Right lobe of liver (tissue), 6 donors: ENCODE results near the gene WHRN. TPM values are rescaled to one million over a fixed set of nuclear protein-coding genes. Genes with fewer than 3 reads are reported as not detected.

ENCODE experiments used
- ATAC-seq, 4 donors: fragments of 200-7000 bp; cut with Tn5 transposase; one replicate each; pipeline ENCODE4 v1.9.1; 2020; ENCODE audit warnings: mild to moderate bottlenecking in 4 of 4, moderate library complexity in 4 of 4
- DNase-seq, 3 donors: peaks; one replicate each; pipeline ENCODE4 v3.0.0-alpha.2; 2020
- H3K27ac ChIP-seq, 3 donors: fragments of 200-600 bp; one replicate each; pipeline ENCODE4 v1.8.0; 2022
- H3K27me3 ChIP-seq, 2 donors: fragments of 200-600 bp; one replicate each; pipeline ENCODE4 v1.8.0; 2022
- H3K36me3 ChIP-seq, 4 donors: fragments of 200-600 bp; sonication (generic) in 1 of 4; one replicate each; pipeline versions ENCODE4 v1.5.1 to v1.8.0; 2017 to 2022; ENCODE audit warnings: control low read depth in 1 of 4
- H3K4me1 ChIP-seq, 4 donors: fragments of 200-600 bp; sonication (generic) in 1 of 4; one replicate each; pipeline versions ENCODE4 v1.5.1 to v1.8.0; 2017 to 2022; ENCODE audit warnings: control low read depth in 1 of 4
- H3K4me3 ChIP-seq, 3 donors: fragments of 200-600 bp; one replicate each; pipeline ENCODE4 v1.8.0; 2022
- H3K9me3 ChIP-seq, 4 donors: fragments of 200-600 bp; sonication (generic) in 1 of 4; one replicate each; pipeline versions ENCODE4 v1.5.1 to v1.8.0; 2017 to 2022; ENCODE audit warnings: control low read depth in 1 of 4
- POLR2A ChIP-seq: fragments of 450-650 bp; IDR thresholded peaks from one replicate; pipeline ENCODE4 v1.6.1; 2017; ENCODE audit warnings: antibody characterized with exemption, mild to moderate bottlenecking
- WGBS: methylation state at CpG from one replicate; pipeline ENCODE4 v1.1.6; 2018; ENCODE audit warnings: low coverage, low lambda C conversion rate; ENCODE audit not compliant: insufficient coverage; ENCODE audit errors: missing lambda C conversion rate; 5-methylcytosine and 5-hydroxymethylcytosine counted together
- intact Hi-C, 2 donors: fragments of 100-400 bp; cut with DNase I; formaldehyde crosslinking; loops; one replicate each; pipeline versions ENCODE4 v1.11.2 to v1.14.1; 2022
- total RNA-seq, 6 experiments: library from RNA; depleted of rRNA in 2 of 6; stranded (reverse); fragments of >200 nt in 2 of 6; fragmentation: NEBNext Ultra II Directional in 3 of 6; extraction: Animal tissue kit (Norgen Biotek cat#: 25700) in 3 of 6; gene quantifications; one replicate each; pipeline versions ENCODE4 v1.1.0 to v1.2.4, GENCODE V29; 2016 to 2023
- TF ChIP-seq, protein P1 (sequence below), 4 donors: fragments of 200-600 bp in 3 of 4; fragments of 450-650 bp in 1 of 4; IDR thresholded peaks; one replicate each; pipeline versions ENCODE4 v1.5.1 to v1.8.0; 2016 to 2022; ENCODE audit warnings: antibody characterized with exemption in 4 of 4, mild to moderate bottlenecking in 2 of 4
- donor health status: DM: no; HTN: yes; CAD: no.
- donor health status: DM: no; HTN: no; CAD: no.
- donor health status: DM: no; HTN: no; CAD: no.
- donor health status: DM: no; HTN: yes; CAD: no.
- donor health status: DM: no; HTN: yes; CAD: no.

Gene WHRN
- total RNA-seq, 6 experiments from 2014 or later, result 2.1 to 3.7 (median 2.7) TPM

GRCh38 chr9:114461468-114461867, 43.8 kb downstream of the WHRN start:
- Histone ChIP-seq H3K27ac (no peak overlapping the region), H3K9me3 (no peaks in the 10 kb centered on the region), H3K4me3 (no peak overlapping the region), H3K4me1 (peaks cover 0 to 5% (median 0%) of the 10 kb centered on the region in 4 donors), H3K36me3 (no peaks in the 10 kb centered on the region), H3K27me3 (no peaks in the 10 kb centered on the region)
- ATAC-seq, result no peak
- WGBS, result 49% methylated on average over 4 of the region's 4 CpGs
- DNase-seq, result no peak
- TF ChIP-seq POLR2A, result no peak
- TF ChIP-seq, protein P1, sequence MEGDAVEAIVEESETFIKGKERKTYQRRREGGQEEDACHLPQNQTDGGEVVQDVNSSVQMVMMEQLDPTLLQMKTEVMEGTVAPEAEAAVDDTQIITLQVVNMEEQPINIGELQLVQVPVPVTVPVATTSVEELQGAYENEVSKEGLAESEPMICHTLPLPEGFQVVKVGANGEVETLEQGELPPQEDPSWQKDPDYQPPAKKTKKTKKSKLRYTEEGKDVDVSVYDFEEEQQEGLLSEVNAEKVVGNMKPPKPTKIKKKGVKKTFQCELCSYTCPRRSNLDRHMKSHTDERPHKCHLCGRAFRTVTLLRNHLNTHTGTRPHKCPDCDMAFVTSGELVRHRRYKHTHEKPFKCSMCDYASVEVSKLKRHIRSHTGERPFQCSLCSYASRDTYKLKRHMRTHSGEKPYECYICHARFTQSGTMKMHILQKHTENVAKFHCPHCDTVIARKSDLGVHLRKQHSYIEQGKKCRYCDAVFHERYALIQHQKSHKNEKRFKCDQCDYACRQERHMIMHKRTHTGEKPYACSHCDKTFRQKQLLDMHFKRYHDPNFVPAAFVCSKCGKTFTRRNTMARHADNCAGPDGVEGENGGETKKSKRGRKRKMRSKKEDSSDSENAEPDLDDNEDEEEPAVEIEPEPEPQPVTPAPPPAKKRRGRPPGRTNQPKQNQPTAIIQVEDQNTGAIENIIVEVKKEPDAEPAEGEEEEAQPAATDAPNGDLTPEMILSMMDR (IDR thresholded peaks at IDR 0.05), result no peak
- intact Hi-C loops, result no loop called here

DNA sequence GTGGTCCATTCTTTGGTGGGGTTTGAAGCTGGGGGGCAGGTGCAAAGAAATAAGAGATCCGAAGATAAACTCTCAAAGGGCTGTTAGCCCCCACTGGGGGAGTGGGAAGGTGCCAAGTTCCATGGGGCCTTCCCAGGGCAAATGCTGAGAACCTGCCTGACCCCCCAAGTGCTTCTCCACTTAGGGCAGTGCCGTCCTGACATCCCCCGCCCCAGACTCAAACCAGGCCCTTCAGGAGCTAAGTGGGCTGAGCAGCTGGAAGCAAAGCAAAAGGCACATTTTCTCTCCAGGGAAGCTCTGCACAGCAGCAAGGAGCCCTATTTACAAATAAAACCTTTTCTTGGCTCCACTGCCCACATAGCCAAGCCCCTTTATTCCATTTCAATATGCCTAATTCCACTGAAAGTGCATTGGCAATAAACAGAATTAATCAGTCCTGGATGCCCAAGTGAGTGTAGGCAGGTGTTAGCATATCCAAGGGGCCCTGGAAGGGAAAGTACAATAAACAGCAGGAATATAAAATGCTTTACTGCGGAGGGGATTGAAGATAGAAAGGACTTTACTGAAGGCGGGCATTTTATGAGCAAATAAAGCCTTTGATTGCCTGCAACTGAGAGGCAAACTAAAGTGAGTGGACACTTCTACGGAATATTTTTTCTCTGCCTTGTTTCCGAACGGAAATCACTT, 44.6 kb downstream of the WHRN start:
- WGBS, result 63% methylated on average over 6 of the region's 8 CpGs
- DNase-seq, result no peak
- no peak for ATAC-seq
- no peak for TF ChIP-seq POLR2A
- TF ChIP-seq, protein P1 (IDR thresholded peaks at IDR 0.05), result no peak
- H3K36me3 ChIP-seq, result no peaks in the 10 kb centered on the region
- no peak overlapping the region for H3K27ac ChIP-seq
- H3K27me3 ChIP-seq, result no peaks in the 10 kb centered on the region
- peaks cover 0 to 1% (median 0%) of the 10 kb centered on the region in 4 donors for H3K4me1 ChIP-seq
- H3K4me3 ChIP-seq, result no peak overlapping the region
- intact Hi-C loops, result no loop called here
- no peaks in the 10 kb centered on the region for H3K9me3 ChIP-seq

DNA sequence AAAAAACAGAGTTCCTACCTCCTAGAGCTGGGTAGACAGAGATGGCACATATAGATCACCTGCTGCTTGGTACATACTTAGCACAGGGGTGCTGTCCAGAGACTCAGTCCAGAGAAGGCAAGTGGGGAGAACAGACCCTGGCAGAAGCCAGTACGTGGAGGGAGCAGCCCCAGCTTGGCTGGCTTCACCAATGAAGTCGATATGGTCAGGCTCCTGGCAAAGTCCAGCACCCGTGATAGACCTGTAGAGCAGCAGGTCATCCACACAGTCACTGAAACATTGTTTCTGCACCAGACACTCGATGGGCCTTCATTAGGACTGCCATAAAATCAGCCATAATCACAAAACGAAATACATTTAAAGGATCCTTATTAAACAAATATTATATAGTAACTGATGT, 45.8 kb downstream of the WHRN start:
- ATAC-seq (peak in 1 of 4 donors; percentile 12), DNase-seq (no peak)
- Histone ChIP-seq H3K36me3 (no peaks in the 10 kb centered on the region), H3K27ac (no peak overlapping the region), H3K9me3 (no peaks in the 10 kb centered on the region), H3K4me3 (no peak overlapping the region), H3K4me1 (no peaks in the 10 kb centered on the region), H3K27me3 (no peaks in the 10 kb centered on the region)
- TF ChIP-seq POLR2A, result no peak
- TF ChIP-seq, protein P1 (IDR thresholded peaks at IDR 0.05), result no peak
- 66% methylated on average over 4 of the region's 5 CpGs for WGBS
- intact Hi-C loops, result no loop called here

- no peaks in the 10 kb centered on the region for H3K27me3 ChIP-seq
- DNase-seq (no peak), ATAC-seq (no peak)
- no peaks in the 10 kb centered on the region for H3K9me3 ChIP-seq
- H3K36me3 ChIP-seq, result no peaks in the 10 kb centered on the region
- 70% methylated on average over 1 of the region's 1 CpG for WGBS
- H3K4me3 ChIP-seq, result no peak overlapping the region
- intact Hi-C loops, result no loop called here
- H3K27ac ChIP-seq, result no peak overlapping the region
- no peak for TF ChIP-seq POLR2A
- TF ChIP-seq, protein P1 (IDR thresholded peaks at IDR 0.05), result no peak
- H3K4me1 ChIP-seq, result no peaks in the 10 kb centered on the region
Measured at GRCh38 chr9:114456929-114457328, 48.3 kb downstream of the WHRN start.
